D721Med (cell line): ENCODE data around the gene SLC4A8.

Source experiments
- DNase-seq: peaks from one replicate; pipeline ENCODE4 v3.0.0; 2011; ENCODE audit warnings: low spot score; ENCODE audit not compliant: insufficient read length
- FAIRE-seq: peaks from 2 replicates; lab custom pipeline; 2011; peaks lifted over from hg19 to GRCh38; lab: Jason Lieb, UNC
- TF ChIP-seq, protein P1 (sequence below): IDR thresholded peaks from 2 replicates; pipeline ENCODE4 v1.5.1; 2012; ENCODE audit warnings: mild to moderate bottlenecking, control low read depth; ENCODE audit not compliant: insufficient read depth; ENCODE audit errors: missing control alignments

Gene SLC4A8

DNA sequence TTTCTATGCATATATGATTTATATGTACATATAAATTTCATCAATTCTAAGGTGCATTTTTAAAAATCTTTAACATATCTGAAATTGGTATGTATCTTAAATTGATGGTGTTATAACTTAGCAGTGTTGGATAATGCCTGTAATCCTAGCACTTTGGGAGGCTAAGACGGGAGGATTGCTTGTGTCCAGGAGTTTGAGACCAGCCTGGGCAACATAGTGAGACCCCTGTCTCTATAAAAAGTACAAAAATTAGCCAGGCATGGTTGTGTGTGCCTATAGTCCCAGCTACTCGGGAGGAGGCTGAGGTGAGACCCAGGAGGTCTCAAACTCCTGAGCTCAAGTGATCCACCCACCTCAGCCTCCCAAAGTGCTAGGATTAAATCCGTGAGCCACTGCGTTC, 27.0 kb upstream of the SLC4A8 start:
- DNase-seq (no peak), FAIRE-seq (no peak)
- TF ChIP-seq, protein P1, sequence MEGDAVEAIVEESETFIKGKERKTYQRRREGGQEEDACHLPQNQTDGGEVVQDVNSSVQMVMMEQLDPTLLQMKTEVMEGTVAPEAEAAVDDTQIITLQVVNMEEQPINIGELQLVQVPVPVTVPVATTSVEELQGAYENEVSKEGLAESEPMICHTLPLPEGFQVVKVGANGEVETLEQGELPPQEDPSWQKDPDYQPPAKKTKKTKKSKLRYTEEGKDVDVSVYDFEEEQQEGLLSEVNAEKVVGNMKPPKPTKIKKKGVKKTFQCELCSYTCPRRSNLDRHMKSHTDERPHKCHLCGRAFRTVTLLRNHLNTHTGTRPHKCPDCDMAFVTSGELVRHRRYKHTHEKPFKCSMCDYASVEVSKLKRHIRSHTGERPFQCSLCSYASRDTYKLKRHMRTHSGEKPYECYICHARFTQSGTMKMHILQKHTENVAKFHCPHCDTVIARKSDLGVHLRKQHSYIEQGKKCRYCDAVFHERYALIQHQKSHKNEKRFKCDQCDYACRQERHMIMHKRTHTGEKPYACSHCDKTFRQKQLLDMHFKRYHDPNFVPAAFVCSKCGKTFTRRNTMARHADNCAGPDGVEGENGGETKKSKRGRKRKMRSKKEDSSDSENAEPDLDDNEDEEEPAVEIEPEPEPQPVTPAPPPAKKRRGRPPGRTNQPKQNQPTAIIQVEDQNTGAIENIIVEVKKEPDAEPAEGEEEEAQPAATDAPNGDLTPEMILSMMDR = no peak

- TF ChIP-seq, protein P1 = no peak
- FAIRE-seq = no peak
- no peak for DNase-seq
These were observed 24.7 kb upstream of the SLC4A8 start for GRCh38 chr12:51399891-51400290.

DNA sequence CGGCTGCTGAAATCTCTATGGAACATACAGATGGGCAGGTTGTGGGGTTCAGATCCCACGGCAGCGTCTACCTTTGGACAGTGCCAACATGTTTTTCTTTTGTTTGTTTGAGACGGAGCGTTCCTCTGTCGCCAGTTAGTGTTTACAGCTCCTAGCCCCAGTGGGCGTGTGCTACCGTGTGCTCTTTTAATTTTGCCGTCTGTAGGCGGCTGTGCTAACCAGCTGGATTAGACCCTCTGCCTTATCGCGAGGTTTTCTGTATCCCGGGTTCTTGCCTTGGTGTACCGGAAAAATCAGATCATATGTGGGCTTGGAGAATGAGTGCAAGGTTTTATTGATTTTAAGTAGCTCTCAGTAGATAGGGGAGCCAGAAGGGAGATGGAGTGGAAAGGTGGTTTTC, 23.6 kb upstream of the SLC4A8 start:
- DNase-seq = no peak
- no peak for FAIRE-seq
- TF ChIP-seq, protein P1 = no peak

DNA sequence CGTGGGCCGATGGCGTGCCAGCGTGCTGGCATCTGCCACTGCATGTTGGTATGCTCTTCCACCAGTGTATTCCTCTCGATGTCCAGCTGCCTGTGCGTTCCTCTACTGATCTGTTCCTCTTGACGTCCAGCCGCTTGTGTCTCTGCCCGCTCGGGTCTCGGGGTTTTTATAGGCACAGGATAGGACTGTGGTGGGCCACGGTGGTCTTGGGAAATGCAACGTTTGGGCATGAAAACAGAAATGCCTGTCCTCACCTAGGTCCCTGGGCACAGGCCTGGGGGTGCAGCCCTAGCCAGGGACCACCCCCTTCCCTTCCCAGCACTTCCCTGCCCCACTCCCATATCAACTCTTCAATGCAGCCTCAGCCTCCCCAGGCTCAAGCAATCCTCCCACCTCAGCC, 23.1 kb upstream of the SLC4A8 start:
- TF ChIP-seq, protein P1 = no peak
- no peak for DNase-seq
- no peak for FAIRE-seq

GRCh38 chr12:51401900-51402299, 22.7 kb upstream of the SLC4A8 start:
- no peak for FAIRE-seq
- no peak for DNase-seq
- TF ChIP-seq, protein P1 = no peak

- no peak for FAIRE-seq
- TF ChIP-seq, protein P1 = no peak
- no peak for DNase-seq
These were observed 21.5 kb upstream of the SLC4A8 start for GRCh38 chr12:51403159-51403558.

DNA sequence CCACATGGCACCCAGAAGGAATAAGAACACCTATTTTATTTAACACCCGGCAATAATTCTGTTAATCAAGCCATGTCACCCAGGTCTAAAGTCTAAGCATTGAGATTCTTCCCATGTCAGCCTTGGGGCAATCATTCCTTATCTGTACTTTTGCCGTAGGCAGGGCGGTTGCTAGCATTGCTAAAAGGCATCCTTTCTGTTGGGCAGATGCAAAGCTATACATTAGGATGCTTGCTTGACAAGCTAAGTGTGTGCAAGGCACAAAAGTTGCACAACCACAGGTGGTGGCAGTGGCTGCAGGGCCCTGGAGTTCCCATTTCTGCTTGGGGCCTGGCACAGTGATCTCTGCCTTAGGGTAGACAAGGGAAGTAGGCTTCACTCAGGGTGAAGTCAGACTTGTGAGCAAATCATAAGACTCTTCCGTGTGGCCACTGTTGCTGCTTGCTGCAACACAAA, 20.9 kb upstream of the SLC4A8 start:
- TF ChIP-seq, protein P1 = no peak
- DNase-seq (no peak), FAIRE-seq (no peak)
